Fibroblast of lung (primary cell): Measurements from ENCODE around the gene TMEM258.

Experiments
- CTCF ChIP-seq, 2 donors: IDR thresholded peaks in 1 of 2; conservative IDR thresholded peaks in 1 of 2; 1 replicate in 1 of 2; 2 replicates in 1 of 2; pipeline ENCODE4 v1.5.1; 2011 to 2012; ENCODE audit warnings: low read length in 2 of 2, control low read depth in 1 of 2, inconsistent platforms in 1 of 2, low read depth in 1 of 2, mild to moderate bottlenecking in 1 of 2
- EZH2 ChIP-seq: IDR thresholded peaks from 2 replicates; pipeline ENCODE4 v1.5.1; 2012; ENCODE audit warnings: low read length, control low read depth, mild to moderate bottlenecking; ENCODE audit errors: missing control alignments

GRCh38 chr11:61742391-61742790, 50.0 kb downstream of the TMEM258 start:
- no peak for TF ChIP-seq CTCF (conservative IDR thresholded peaks at IDR 0.05 in 1 of 2, IDR thresholded peaks at IDR 0.05 in 1 of 2; ENCODE audit: low read depth in 1 of 2, low read length in 2 of 2)
- no peak for TF ChIP-seq EZH2
